ENCODE data around the gene FRG1. TPM values are rescaled to one million over a fixed set of nuclear protein-coding genes. Genes with fewer than 3 reads are reported as not detected.

FRG1 gene

Small RNA genes lying within 50 kb of the gene (small RNA-seq; reads per million reads assigned to genes)
- not detected for gene MLLT10P2 (ENCODE audit: insufficient read depth)

Measured in neuronal stem cell (in vitro differentiated cells).